ENCODE results near the gene CCDC137. TPM values are rescaled to one million over a fixed set of nuclear protein-coding genes. Genes with fewer than 3 reads are reported as not detected.
A peak's percentile ranks its signal among the peaks of the same experiment; 100 is the strongest.

Gene CCDC137
- total RNA-seq, 1 experiment from 2014 or later = 60.4 TPM

GRCh38 chr17:81683208-81683583, 16.7 kb downstream of the CCDC137 start:
- peak; percentile 41 for DNase-seq (ENCODE audit: low read depth)

DNA sequence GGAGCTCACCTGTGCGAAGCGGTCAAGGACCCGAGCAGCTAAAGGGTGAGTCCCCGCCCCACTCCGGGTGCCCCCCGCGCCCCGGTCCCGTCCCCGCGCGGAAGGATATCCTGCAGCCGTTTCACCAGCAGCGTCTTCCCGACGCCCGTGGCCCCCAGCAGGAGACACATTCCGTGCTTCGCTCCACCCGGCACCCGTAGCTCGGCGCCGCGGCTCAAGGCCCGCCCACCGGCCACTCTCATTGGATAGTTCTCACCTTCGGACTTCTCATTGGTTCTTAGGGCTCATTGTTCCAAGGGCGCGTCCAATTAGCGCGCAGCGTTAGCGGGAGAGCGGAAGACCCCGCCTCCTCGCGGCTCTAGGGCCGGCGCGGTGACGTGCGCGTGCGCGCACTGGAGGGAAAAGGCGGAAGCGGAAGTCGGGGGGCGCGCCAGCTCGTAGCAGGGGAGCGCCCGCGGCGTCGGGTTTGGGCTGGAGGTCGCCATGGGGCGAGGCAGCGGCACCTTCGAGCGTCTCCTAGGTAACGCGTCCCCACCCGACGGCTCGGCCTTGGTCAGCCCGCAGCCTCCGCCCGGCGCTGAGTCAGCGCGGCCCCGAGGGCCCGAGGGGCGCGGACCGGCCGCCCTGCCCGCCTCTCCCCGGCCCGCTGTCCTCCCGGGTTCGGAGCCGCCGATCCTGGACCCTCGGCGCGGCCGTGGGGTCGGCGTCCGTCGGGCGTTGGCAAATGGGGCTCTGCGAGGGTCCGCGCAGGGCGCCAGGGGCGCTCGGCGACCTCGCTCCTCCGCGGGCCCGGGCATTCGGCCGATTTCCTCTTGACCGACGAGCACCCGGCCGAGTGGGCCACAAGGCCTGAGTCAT, 17.3 kb downstream of the CCDC137 start, which contains the start of the genes ARL16 and HGS:
Gene ARL16, minus strand, starts transcription at position 214 of the 858 bp plus-strand sequence. Its CDS starts 44 bp downstream, at position 170.
Gene HGS, plus strand, starts transcription at position 428 of the 858 bp plus-strand sequence. Its CDS starts 56 bp downstream, at position 484.
- DNase-seq (ENCODE audit: low read depth) = peak; percentile 99

DNA sequence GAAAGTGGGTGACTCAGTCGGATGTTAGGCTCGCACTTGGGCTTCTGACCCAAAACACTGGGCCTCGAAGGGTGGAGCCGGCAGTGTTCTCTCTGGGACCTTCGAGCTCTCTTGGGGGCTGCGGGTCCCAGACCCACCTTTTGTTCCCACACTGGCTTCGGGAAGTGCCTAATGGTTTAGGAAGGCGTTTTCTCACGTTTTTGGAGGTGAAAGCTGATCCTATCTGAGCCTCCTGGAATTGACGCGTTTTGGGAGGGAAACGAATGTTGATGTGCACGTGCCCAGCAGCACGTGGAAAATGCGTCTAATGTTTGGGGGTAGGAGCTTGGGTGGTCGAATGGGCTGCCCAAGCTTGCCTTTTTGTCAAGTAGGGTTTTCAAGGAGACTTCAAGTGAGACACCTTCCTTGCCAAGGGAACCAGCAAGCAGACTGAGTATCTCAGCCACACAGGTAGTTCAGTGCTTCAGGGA, 17.9 kb downstream of the CCDC137 start:
- peak; percentile 91 for DNase-seq (ENCODE audit: low read depth)

GRCh38 chr17:81685108-81685507, 18.6 kb downstream of the CCDC137 start:
- DNase-seq (ENCODE audit: low read depth) = peak; percentile 83

- no peak for DNase-seq (ENCODE audit: low read depth)
Measured at GRCh38 chr17:81686614-81687013, 20.1 kb downstream of the CCDC137 start.

DNA sequence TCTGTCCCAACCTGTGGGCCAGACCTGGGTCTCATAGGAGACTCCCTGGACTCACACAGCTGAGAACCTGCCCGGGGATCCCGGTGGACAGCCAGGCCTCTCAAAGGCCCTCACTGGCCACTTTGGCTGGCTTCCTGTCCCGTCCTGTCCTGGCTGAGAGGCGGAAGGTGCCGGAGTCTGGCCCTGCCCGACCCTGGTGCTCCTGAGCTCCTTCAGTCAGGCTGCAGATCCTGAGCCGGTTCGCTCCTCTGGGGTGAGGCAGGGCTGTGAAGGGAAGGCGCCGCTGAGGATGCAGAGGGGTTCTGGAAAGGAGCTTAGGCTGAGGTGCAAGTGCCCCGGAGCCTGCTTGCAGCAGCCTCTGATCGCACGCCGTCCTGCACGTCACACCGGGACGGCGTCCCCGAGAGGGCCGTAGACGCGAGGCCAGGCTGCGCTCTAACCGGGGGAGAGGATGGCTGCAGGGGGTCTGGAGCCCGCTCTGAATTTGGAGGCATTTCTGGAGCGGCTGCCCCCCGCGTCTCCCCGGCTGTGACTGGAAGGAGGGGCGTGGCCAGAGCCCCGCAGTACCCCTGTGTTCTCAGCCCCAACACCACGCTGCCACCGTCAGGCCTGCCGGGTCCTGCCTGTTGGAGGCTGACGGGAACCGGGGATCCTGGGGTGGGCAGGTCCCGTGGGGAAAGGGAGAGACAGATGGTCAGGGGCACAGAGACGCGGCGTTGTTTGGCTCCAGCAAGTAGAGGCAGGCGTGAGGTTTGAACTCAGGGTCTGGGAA, 21.4 kb downstream of the CCDC137 start:
- no peak for DNase-seq (ENCODE audit: low read depth)

DNA sequence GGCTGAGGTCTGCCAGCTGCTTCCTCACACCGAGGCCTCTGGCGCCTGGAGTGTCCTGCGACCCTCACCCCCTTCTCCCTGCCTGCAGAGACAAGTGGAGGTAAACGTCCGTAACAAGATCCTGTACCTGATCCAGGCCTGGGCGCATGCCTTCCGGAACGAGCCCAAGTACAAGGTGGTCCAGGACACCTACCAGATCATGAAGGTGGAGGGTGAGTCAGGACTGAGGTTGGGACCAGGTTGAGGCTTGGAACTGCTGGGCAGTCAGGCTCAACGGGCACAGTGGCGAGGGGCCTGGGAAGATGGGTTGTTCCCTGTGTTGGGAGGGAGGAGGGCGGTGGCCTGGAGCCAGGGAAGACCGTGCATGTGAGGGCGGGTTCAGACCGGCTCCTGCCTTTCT, 22.1 kb downstream of the CCDC137 start:
- DNase-seq (ENCODE audit: low read depth) = no peak

- no peak for DNase-seq (ENCODE audit: low read depth)
Measured at GRCh38 chr17:81690066-81690465, 23.5 kb downstream of the CCDC137 start.

- DNase-seq (ENCODE audit: low read depth) = no peak
Measured at GRCh38 chr17:81690549-81690948, 24.0 kb downstream of the CCDC137 start.

DNA sequence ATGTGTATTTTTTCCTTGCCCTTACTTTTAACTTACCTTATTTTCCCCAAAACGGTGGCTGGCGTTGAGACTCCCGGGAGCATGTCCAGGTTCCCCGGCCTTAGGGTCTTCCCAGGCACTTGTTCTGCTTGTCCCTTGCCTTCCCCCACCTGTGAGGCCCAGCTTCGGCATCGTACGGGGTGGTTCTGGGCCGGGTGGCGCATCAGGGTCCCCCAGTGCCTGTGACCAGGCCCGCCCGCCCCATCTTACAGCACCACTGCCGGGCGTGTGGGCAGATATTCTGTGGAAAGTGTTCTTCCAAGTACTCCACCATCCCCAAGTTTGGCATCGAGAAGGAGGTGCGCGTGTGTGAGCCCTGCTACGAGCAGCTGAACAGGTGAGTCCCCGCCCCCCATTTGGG, 24.7 kb downstream of the CCDC137 start:
- DNase-seq (ENCODE audit: low read depth) = no peak

DNA sequence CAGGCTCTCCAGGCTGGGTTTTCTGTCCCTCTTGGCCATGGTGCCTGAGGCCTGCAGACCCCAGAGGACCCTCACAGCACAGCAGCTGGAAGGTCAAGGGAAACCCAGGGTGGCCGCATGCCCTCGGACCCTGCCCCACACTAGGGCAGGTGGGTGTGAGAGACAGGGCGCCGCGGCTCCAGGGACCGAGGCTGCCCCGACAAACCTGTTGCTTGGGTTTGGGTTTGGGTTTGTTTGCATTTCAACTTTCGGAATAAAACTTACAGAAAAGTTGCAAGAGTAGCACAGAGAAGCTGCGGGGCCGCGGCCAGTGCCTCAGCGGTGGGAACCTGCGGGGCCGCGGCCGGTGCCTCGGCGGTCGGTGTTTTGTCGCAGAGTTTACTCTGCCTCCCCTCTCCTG, 25.1 kb downstream of the CCDC137 start:
- DNase-seq (ENCODE audit: low read depth) = no peak

DNA sequence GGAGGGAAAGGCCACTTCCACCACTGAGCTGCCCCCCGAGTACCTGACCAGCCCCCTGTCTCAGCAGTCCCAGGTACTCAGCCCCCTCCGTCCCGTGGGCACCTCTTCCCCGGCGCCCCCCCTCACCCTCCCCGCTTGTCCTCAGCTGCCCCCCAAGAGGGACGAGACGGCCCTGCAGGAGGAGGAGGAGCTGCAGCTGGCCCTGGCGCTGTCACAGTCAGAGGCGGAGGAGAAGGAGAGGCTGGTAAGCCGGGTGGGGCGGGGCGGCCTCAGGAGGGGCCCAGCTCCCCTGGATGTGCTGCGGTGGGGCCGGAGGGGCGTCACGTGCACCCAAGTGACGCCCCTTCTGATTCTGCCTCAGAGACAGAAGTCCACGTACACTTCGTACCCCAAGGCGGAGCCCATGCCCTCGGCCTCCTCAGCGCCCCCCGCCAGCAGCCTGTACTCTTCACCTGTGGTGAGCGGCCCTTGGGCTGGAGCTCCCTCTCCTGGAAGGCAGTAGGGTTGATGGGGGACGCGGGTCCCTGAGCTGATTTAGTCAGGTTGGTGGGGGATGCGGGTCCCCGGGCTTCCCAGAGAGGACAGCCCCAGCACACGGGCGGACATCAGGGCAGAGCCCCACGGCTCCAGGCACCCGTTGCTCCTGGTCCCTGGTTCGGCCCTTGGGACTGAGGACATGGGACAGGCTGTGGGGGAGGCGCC, 27.1 kb downstream of the CCDC137 start:
- no peak for DNase-seq (ENCODE audit: low read depth)

GRCh38 chr17:81694810-81695209, 28.3 kb downstream of the CCDC137 start:
- no peak for DNase-seq (ENCODE audit: low read depth)

DNA sequence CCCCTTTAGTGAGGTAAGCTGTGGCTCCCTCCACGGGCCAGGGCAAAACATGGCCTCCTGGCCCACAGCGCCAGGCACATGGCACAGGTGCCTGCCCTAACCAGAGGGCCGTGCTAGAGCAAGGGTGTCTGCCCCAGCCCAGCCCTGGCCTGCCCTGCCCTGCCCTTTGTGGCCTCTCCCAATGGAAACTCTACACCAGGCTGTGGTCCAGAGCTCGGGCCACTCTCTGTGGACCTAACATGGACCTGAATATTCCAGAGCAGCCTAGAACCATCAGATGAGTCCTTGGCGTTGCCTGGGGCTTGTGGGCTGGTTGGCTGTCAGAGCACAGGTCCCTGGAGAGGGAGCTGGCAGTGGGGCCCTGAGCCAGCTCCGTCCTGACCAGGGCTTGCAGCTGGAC, 28.7 kb downstream of the CCDC137 start:
- DNase-seq (ENCODE audit: low read depth) = no peak

- no peak for DNase-seq (ENCODE audit: low read depth)
Measured at GRCh38 chr17:81695801-81696200, 29.3 kb downstream of the CCDC137 start.

- DNase-seq (ENCODE audit: low read depth) = no peak
Measured at GRCh38 chr17:81696218-81696941, 29.8 kb downstream of the CCDC137 start.

- no peak for DNase-seq (ENCODE audit: low read depth)
Measured at GRCh38 chr17:81697261-81698044, 30.9 kb downstream of the CCDC137 start.

- DNase-seq (ENCODE audit: low read depth) = no peak
Measured at GRCh38 chr17:81700353-81701287, 34.1 kb downstream of the CCDC137 start.
